GM12878 (cell line): ENCODE data around the gene CSH1. TPM values are rescaled to one million over a fixed set of nuclear protein-coding genes. Genes with fewer than 3 reads are reported as not detected.

Source experiments
- ASH2L ChIP-seq: fragments of 300-600, 200-600 bp; sonication (generic); IDR thresholded peaks from 2 replicates; pipeline ENCODE4 v1.6.1; 2017; ENCODE audit warnings: low read depth, mild to moderate bottlenecking, borderline replicate concordance
- CBFB ChIP-seq: IDR thresholded peaks from 2 replicates; pipeline ENCODE4 v1.6.1; 2016; ENCODE audit warnings: antibody characterized with exemption, low read depth
- CBX3 ChIP-seq: fragments of 200-600 bp; sonication (generic); IDR thresholded peaks from 2 replicates; pipeline ENCODE4 v1.6.1; 2016; ENCODE audit warnings: low read depth, borderline replicate concordance
- CHD1 ChIP-seq: IDR thresholded peaks from 2 replicates; pipeline ENCODE4 v1.6.1; 2012; ENCODE audit warnings: low read depth, low read length, improper control_type of control experiment
- DPF2 ChIP-seq: fragments of 450-650 bp; IDR thresholded peaks from 2 replicates; pipeline ENCODE4 v1.6.1; 2017; ENCODE audit warnings: mild to moderate bottlenecking
- ESRRA ChIP-seq: IDR thresholded peaks from 2 replicates; pipeline ENCODE4 v1.6.1; 2012; ENCODE audit warnings: mild to moderate bottlenecking, low read length, improper control_type of control experiment
- GABPA ChIP-seq: IDR thresholded peaks from 2 replicates; pipeline ENCODE4 v1.6.1; 2014; ENCODE audit warnings: antibody characterized with exemption, low read depth, mild to moderate bottlenecking, inconsistent platforms
- HDAC6 ChIP-seq: fragments of 200-600 bp; sonication (generic); IDR thresholded peaks from one replicate; pipeline ENCODE4 v1.8.0; 2017; ENCODE audit warnings: antibody characterized with exemption; ENCODE audit not compliant: unreplicated experiment
- HDGF ChIP-seq: fragments of 450-650 bp; IDR thresholded peaks from 2 replicates; pipeline ENCODE4 v1.6.1; 2016; ENCODE audit warnings: antibody characterized with exemption
- MEF2A ChIP-seq: IDR thresholded peaks from 2 replicates; pipeline ENCODE4 v1.6.1; 2011; ENCODE audit warnings: low read depth, mild to moderate bottlenecking, low read length, moderate library complexity; ENCODE audit not compliant: insufficient read depth
- MYB ChIP-seq: fragments of 150-350 bp; IDR thresholded peaks from 2 replicates; pipeline ENCODE4 v1.6.1; 2014; ENCODE audit warnings: mild to moderate bottlenecking, low read depth, low read length, borderline replicate concordance
- NBN ChIP-seq: fragments of 450-650 bp; IDR thresholded peaks from 2 replicates; pipeline ENCODE4 v1.6.1; 2016
- NR2C2 ChIP-seq: IDR thresholded peaks from 2 replicates; pipeline ENCODE4 v1.6.1; 2011; ENCODE audit warnings: borderline replicate concordance, low read depth; ENCODE audit not compliant: control insufficient read depth, insufficient read length
- RCOR1 ChIP-seq: conservative IDR thresholded peaks from 2 replicates; pipeline ENCODE4 v1.6.1; 2012; ENCODE audit warnings: low read depth, low read length, improper control_type of control experiment
- SP1 ChIP-seq: IDR thresholded peaks from one replicate; pipeline ENCODE4 v1.6.1; 2011; ENCODE audit warnings: low read depth, low read length
- STAT1 ChIP-seq: fragments of 450-650 bp; conservative IDR thresholded peaks from 2 replicates; pipeline ENCODE4 v1.6.1; 2014; ENCODE audit warnings: antibody characterized with exemption, mild to moderate bottlenecking
- SUZ12 ChIP-seq: fragments of 200-600 bp; sonication (generic); IDR thresholded peaks from one replicate; pipeline ENCODE4 v1.6.1; 2018; ENCODE audit warnings: antibody characterized with exemption, mild to moderate bottlenecking; ENCODE audit not compliant: unreplicated experiment
- YY1 ChIP-seq: IDR thresholded peaks from 2 replicates; pipeline ENCODE4 v1.6.1; 2011; ENCODE audit warnings: low read depth, mild to moderate bottlenecking, low read length
- ZBTB4 ChIP-seq: fragments of 450-650 bp; formaldehyde crosslinking; IDR thresholded peaks from 2 replicates; pipeline ENCODE4 v1.4.0; 2022; ENCODE audit warnings: mild to moderate bottlenecking, moderate library complexity
- ZNF207 ChIP-seq: fragments of 450-650 bp; IDR thresholded peaks from 2 replicates; pipeline ENCODE4 v1.6.1; 2014; ENCODE audit warnings: antibody characterized with exemption, mild to moderate bottlenecking, borderline replicate concordance
- polyA plus RNA-seq, 11 experiments: library from polyadenylated mRNA; depleted of rRNA in 4 of 11; unstranded in 6 of 11; stranded (reverse) in 5 of 11; fragments of >200 nt; fragmentation: Nextera tagmentation in 4 of 11; fragmentation: Illumina TruSeq in 1 of 11; extraction: Ambion mirVana in 4 of 11; extraction: Trizol in 1 of 11; gene quantifications; 1 replicate in 1 of 11; 2 replicates in 10 of 11; pipeline versions ENCODE4 v1.2.1 to v1.2.3, GENCODE V29; 2011 to 2016; ENCODE audit warnings: inconsistent platforms in 2 of 11, missing spikeins in 2 of 11, low read depth in 1 of 11
- total RNA-seq, 4 experiments: library from RNA; depleted of rRNA in 3 of 4; stranded (reverse); fragments of >200 nt in 3 of 4; fragmentation: Illumina TruSeq in 1 of 4; extraction: Trizol in 1 of 4; gene quantifications; 2 replicates each; pipeline versions ENCODE4 v1.2.1 to v1.2.3, GENCODE V29; 2013 to 2021
- TF ChIP-seq, protein P1 (sequence below): fragments of 450-650 bp; IDR thresholded peaks from 2 replicates; pipeline ENCODE4 v1.6.1; 2016; ENCODE audit warnings: mild to moderate bottlenecking, moderate library complexity, borderline replicate concordance
- TF ChIP-seq, protein P2 (sequence below): fragments of 450-650 bp; IDR thresholded peaks from 2 replicates; pipeline ENCODE4 v1.6.1; 2017; ENCODE audit warnings: mild to moderate bottlenecking, low read depth, inconsistent platforms; ENCODE audit not compliant: poor library complexity, severe bottlenecking

Gene CSH1
- total and polyA plus RNA-seq, 10 of the 15 experiments (the other 5 are each of a cell fraction or from before 2014, with no cell fraction given), result not detected

- no peak for TF ChIP-seq STAT1
- peak; percentile 81 for TF ChIP-seq DPF2
- TF ChIP-seq ZBTB4, result no peak
- peak; percentile 36; the same call in 1 of the 2 replicates for TF ChIP-seq CHD1
- TF ChIP-seq RCOR1, result no peak
- no peak for TF ChIP-seq YY1
- TF ChIP-seq ESRRA, result no peak
- peak; percentile 64 for TF ChIP-seq NBN
- no peak for TF ChIP-seq ASH2L
- TF ChIP-seq HDAC6, result no peak
- TF ChIP-seq SUZ12, result no peak
- no peak for TF ChIP-seq GABPA
- TF ChIP-seq MEF2A, result no peak
- TF ChIP-seq CBFB, result no peak
- TF ChIP-seq ZNF207, result peak; percentile 22; the same call in 1 of the 2 replicates
- TF ChIP-seq, protein P1, sequence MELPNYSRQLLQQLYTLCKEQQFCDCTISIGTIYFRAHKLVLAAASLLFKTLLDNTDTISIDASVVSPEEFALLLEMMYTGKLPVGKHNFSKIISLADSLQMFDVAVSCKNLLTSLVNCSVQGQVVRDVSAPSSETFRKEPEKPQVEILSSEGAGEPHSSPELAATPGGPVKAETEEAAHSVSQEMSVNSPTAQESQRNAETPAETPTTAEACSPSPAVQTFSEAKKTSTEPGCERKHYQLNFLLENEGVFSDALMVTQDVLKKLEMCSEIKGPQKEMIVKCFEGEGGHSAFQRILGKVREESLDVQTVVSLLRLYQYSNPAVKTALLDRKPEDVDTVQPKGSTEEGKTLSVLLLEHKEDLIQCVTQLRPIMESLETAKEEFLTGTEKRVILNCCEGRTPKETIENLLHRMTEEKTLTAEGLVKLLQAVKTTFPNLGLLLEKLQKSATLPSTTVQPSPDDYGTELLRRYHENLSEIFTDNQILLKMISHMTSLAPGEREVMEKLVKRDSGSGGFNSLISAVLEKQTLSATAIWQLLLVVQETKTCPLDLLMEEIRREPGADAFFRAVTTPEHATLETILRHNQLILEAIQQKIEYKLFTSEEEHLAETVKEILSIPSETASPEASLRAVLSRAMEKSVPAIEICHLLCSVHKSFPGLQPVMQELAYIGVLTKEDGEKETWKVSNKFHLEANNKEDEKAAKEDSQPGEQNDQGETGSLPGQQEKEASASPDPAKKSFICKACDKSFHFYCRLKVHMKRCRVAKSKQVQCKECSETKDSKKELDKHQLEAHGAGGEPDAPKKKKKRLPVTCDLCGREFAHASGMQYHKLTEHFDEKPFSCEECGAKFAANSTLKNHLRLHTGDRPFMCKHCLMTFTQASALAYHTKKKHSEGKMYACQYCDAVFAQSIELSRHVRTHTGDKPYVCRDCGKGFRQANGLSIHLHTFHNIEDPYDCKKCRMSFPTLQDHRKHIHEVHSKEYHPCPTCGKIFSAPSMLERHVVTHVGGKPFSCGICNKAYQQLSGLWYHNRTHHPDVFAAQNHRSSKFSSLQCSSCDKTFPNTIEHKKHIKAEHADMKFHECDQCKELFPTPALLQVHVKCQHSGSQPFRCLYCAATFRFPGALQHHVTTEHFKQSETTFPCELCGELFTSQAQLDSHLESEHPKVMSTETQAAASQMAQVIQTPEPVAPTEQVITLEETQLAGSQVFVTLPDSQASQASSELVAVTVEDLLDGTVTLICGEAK, result no peak
- peak; percentile 93; the same call in 1 of the 2 replicates for TF ChIP-seq HDGF
- peak; percentile 61 for TF ChIP-seq SP1
- TF ChIP-seq CBX3, result no peak
- TF ChIP-seq MYB, result no peak; the same call in 1 of the 2 replicates
- TF ChIP-seq, protein P2, sequence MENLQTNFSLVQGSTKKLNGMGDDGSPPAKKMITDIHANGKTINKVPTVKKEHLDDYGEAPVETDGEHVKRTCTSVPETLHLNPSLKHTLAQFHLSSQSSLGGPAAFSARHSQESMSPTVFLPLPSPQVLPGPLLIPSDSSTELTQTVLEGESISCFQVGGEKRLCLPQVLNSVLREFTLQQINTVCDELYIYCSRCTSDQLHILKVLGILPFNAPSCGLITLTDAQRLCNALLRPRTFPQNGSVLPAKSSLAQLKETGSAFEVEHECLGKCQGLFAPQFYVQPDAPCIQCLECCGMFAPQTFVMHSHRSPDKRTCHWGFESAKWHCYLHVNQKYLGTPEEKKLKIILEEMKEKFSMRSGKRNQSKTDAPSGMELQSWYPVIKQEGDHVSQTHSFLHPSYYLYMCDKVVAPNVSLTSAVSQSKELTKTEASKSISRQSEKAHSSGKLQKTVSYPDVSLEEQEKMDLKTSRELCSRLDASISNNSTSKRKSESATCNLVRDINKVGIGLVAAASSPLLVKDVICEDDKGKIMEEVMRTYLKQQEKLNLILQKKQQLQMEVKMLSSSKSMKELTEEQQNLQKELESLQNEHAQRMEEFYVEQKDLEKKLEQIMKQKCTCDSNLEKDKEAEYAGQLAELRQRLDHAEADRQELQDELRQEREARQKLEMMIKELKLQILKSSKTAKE, result peak; percentile 40
- no peak for TF ChIP-seq NR2C2
These were observed 35.7 kb upstream of the CSH1 start, which contains the start of gene CD79B (continued) for GRCh38 chr17:63931981-63932561.
